ENCODE data around the gene STX3. TPM values are rescaled to one million over a fixed set of nuclear protein-coding genes. Genes with fewer than 3 reads are reported as not detected.

STX3 gene
- total RNA-seq, 1 experiment from 2014 or later, result 14.6 TPM

DNA sequence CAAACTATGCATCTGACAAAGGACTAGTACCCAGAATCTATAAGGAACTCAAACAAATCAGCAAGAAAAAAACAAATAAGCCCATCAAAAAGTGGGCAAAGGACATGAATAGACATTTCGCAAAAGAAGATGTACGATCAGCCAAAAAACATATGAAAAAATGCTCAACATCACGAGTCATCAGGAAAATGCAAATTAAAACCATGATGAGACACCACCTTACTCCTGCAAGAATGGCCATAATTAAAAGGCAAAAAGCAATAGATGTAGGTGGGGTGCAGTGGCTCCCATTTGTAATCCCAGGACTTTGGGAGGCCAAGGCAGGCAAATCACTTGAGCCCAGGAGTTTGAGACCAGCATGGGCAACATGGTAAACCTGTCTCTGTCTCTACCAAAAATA lies 31.1 kb upstream of the STX3 start:
- H3K79me2 ChIP-seq (ENCODE audit: low read length), result no peaks in the 10 kb centered on the region
- no peaks in the 10 kb centered on the region for H3K4me1 ChIP-seq (ENCODE audit: low read length)
- no peak for DNase-seq
- no peak overlapping the region for H3K9ac ChIP-seq (ENCODE audit: low read length)
- no peaks in the 10 kb centered on the region for H3K9me3 ChIP-seq (ENCODE audit: low read length)
- H2AFZ ChIP-seq (ENCODE audit: low read length), result no peak overlapping the region
- no peaks in the 10 kb centered on the region for H4K20me1 ChIP-seq (ENCODE audit: insufficient read depth, low read depth, low read length)
- no peak overlapping the region for H3K4me3 ChIP-seq (ENCODE audit: low read length)
- H3K27ac ChIP-seq (ENCODE audit: low read length), result no peak overlapping the region
- no peaks in the 10 kb centered on the region for H3K27me3 ChIP-seq (ENCODE audit: low read length)
- no peaks in the 10 kb centered on the region for H3K9me2 ChIP-seq (replicated peaks; ENCODE audit: insufficient read depth, low read length)
- H3K4me2 ChIP-seq (ENCODE audit: low read depth, low read length, poor library complexity, severe bottlenecking), result no peak overlapping the region
- H3K36me3 ChIP-seq (ENCODE audit: insufficient read depth, low read length), result no peaks in the 10 kb centered on the region

DNA sequence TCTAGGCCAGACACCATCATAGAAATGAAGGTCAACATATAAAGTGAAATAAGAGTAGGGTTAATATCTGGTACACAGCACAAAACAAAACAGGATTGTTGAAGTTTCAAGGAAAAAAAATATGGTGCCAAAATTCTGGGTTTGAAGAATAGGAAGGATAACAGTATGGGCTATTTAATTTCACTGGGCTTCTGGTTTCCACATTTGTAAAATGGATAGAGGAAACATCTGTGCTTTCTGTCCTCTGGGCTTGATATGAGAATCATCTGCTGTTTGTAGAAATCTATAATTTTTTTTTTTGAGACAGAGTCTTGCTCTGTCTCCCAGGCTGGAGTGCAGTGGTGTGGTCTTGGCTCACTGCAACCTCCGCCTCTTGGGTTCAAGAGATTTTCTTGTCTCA lies 27.8 kb upstream of the STX3 start:
- Histone ChIP-seq H3K4me2 (ENCODE audit: low read depth, low read length, poor library complexity, severe bottlenecking) (no peak overlapping the region), H3K79me2 (ENCODE audit: low read length) (no peaks in the 10 kb centered on the region), H3K27ac (ENCODE audit: low read length) (no peak overlapping the region), H3K4me1 (ENCODE audit: low read length) (no peaks in the 10 kb centered on the region), H3K9me3 (ENCODE audit: low read length) (no peaks in the 10 kb centered on the region), H4K20me1 (ENCODE audit: insufficient read depth, low read depth, low read length) (no peaks in the 10 kb centered on the region), H3K36me3 (ENCODE audit: insufficient read depth, low read length) (no peaks in the 10 kb centered on the region), H3K9ac (ENCODE audit: low read length) (no peak overlapping the region), H2AFZ (ENCODE audit: low read length) (no peak overlapping the region), H3K4me3 (ENCODE audit: low read length) (no peak overlapping the region), H3K9me2 (replicated peaks; ENCODE audit: insufficient read depth, low read length) (no peaks in the 10 kb centered on the region), H3K27me3 (ENCODE audit: low read length) (no peaks in the 10 kb centered on the region)
- DNase-seq, result no peak

DNA sequence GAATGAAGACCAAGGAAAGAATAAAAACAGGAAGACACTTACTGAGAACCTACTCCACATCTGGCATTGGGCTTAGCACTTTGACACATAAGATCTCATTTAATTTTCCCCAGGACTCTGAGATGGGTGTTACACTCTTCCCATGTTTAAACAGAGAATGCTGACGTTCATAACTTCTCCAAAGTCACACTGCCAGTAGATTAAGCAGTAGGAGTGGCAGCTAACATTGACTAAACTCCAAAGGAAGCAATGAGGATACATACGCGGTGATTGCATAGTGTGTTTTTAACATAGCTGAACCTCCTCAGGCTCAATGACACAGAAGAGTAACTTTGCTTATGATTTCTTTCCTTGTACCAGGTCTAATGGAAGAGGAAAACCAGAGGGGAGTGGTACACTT lies 27.0 kb upstream of the STX3 start:
- H3K9me3 ChIP-seq (ENCODE audit: low read length), result no peaks in the 10 kb centered on the region
- no peaks in the 10 kb centered on the region for H3K9me2 ChIP-seq (replicated peaks; ENCODE audit: insufficient read depth, low read length)
- H3K4me2 ChIP-seq (ENCODE audit: low read depth, low read length, poor library complexity, severe bottlenecking), result no peak overlapping the region
- no peak overlapping the region for H3K27ac ChIP-seq (ENCODE audit: low read length)
- no peaks in the 10 kb centered on the region for H3K27me3 ChIP-seq (ENCODE audit: low read length)
- H3K9ac ChIP-seq (ENCODE audit: low read length), result no peak overlapping the region
- H2AFZ ChIP-seq (ENCODE audit: low read length), result no peak overlapping the region
- DNase-seq, result no peak
- no peaks in the 10 kb centered on the region for H3K36me3 ChIP-seq (ENCODE audit: insufficient read depth, low read length)
- H4K20me1 ChIP-seq (ENCODE audit: insufficient read depth, low read depth, low read length), result no peaks in the 10 kb centered on the region
- H3K4me3 ChIP-seq (ENCODE audit: low read length), result no peak overlapping the region
- no peaks in the 10 kb centered on the region for H3K4me1 ChIP-seq (ENCODE audit: low read length)
- no peaks in the 10 kb centered on the region for H3K79me2 ChIP-seq (ENCODE audit: low read length)

DNA sequence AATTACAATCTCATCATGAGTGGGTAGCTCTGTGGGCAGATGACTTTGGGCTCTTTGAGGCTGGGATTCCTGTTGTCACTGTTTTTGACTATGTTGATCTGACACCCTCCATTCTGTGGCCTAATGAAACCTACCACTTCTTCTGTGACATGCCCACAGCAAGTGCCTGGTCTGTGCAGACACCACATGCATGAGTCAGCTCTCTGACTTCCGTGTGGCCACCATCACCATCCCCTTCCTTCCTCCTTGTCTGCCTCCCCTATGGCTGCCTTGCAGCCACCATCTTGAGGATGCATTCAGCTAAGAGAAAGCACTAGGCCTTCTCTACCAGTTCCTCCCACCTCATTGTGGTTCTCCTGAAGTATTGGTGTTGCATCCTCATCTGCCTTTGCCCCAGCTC lies 26.3 kb upstream of the STX3 start:
- no peaks in the 10 kb centered on the region for H3K9me2 ChIP-seq (replicated peaks; ENCODE audit: insufficient read depth, low read length)
- H3K27me3 ChIP-seq (ENCODE audit: low read length), result no peaks in the 10 kb centered on the region
- no peak overlapping the region for H3K4me3 ChIP-seq (ENCODE audit: low read length)
- H3K36me3 ChIP-seq (ENCODE audit: insufficient read depth, low read length), result no peaks in the 10 kb centered on the region
- H3K4me2 ChIP-seq (ENCODE audit: low read depth, low read length, poor library complexity, severe bottlenecking), result no peak overlapping the region
- no peak for DNase-seq
- no peaks in the 10 kb centered on the region for H3K79me2 ChIP-seq (ENCODE audit: low read length)
- no peak overlapping the region for H2AFZ ChIP-seq (ENCODE audit: low read length)
- no peak overlapping the region for H3K9ac ChIP-seq (ENCODE audit: low read length)
- no peak overlapping the region for H3K27ac ChIP-seq (ENCODE audit: low read length)
- H4K20me1 ChIP-seq (ENCODE audit: insufficient read depth, low read depth, low read length), result no peaks in the 10 kb centered on the region
- no peaks in the 10 kb centered on the region for H3K4me1 ChIP-seq (ENCODE audit: low read length)
- H3K9me3 ChIP-seq (ENCODE audit: low read length), result no peaks in the 10 kb centered on the region

DNA sequence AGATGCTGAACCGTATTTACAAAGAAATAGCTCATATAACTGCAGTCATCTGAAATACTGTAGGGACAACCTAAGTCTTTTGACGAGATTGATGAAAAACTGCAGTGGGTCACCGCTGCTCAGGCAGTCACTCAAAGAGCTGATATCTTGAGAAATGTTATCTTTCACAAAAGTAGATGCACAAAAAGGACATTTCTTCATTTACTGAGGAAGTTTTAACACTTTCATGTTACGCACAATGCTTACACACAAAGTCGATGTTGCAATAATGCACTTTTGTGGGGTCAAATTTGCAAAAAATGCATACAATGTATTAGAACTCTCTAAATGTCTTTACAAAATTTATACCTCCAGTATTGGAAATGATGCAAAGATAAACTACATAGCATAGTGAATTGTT lies 25.3 kb upstream of the STX3 start:
- H3K4me3 ChIP-seq (ENCODE audit: low read length), result no peak overlapping the region
- H3K27ac ChIP-seq (ENCODE audit: low read length), result no peak overlapping the region
- no peaks in the 10 kb centered on the region for H3K79me2 ChIP-seq (ENCODE audit: low read length)
- DNase-seq, result no peak
- H3K9me3 ChIP-seq (ENCODE audit: low read length), result no peaks in the 10 kb centered on the region
- no peaks in the 10 kb centered on the region for H3K4me1 ChIP-seq (ENCODE audit: low read length)
- no peaks in the 10 kb centered on the region for H3K27me3 ChIP-seq (ENCODE audit: low read length)
- H3K9ac ChIP-seq (ENCODE audit: low read length), result no peak overlapping the region
- H2AFZ ChIP-seq (ENCODE audit: low read length), result no peak overlapping the region
- no peak overlapping the region for H3K4me2 ChIP-seq (ENCODE audit: low read depth, low read length, poor library complexity, severe bottlenecking)
- no peaks in the 10 kb centered on the region for H4K20me1 ChIP-seq (ENCODE audit: insufficient read depth, low read depth, low read length)
- H3K36me3 ChIP-seq (ENCODE audit: insufficient read depth, low read length), result no peaks in the 10 kb centered on the region
- H3K9me2 ChIP-seq (replicated peaks; ENCODE audit: insufficient read depth, low read length), result no peaks in the 10 kb centered on the region

DNA sequence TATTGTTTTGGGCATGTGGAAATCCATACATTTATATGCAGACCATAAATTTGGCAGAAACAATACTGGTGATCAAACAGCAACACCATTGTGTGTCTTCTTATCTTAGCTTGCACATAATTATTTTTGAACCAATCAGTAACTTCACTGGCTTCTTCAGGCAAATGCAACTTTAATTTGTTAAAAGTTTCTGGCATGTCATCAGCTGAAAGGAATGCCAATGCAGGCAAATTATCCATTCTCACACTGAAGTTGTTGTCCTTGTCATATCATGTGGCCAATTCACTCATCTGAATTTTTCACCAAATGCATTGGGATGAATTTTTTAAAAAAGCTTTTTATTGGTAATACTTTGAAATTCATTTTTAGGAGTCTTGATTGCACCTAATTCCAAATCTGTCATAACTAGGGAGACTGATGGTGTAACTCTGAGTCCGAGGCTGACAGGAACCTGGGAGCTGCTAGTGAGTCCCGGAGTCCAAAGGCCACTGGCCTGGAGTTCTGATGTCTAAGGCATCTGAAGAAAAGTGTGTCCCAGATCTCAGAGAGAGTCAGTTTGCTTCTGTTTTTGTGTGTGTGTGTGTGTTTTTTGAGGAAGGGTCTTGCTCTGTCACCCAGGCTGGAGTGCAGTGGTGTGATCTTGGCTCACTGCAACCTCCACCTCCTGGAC lies 24.1 kb upstream of the STX3 start:
- H3K9me2 ChIP-seq (replicated peaks; ENCODE audit: insufficient read depth, low read length), result no peaks in the 10 kb centered on the region
- H3K27ac ChIP-seq (ENCODE audit: low read length), result no peak overlapping the region
- H4K20me1 ChIP-seq (ENCODE audit: insufficient read depth, low read depth, low read length), result no peaks in the 10 kb centered on the region
- H3K9me3 ChIP-seq (ENCODE audit: low read length), result no peaks in the 10 kb centered on the region
- DNase-seq, result no peak
- H3K4me2 ChIP-seq (ENCODE audit: low read depth, low read length, poor library complexity, severe bottlenecking), result no peak overlapping the region
- H3K79me2 ChIP-seq (ENCODE audit: low read length), result no peaks in the 10 kb centered on the region
- H3K4me1 ChIP-seq (ENCODE audit: low read length), result no peaks in the 10 kb centered on the region
- no peak overlapping the region for H3K4me3 ChIP-seq (ENCODE audit: low read length)
- H3K36me3 ChIP-seq (ENCODE audit: insufficient read depth, low read length), result no peaks in the 10 kb centered on the region
- no peaks in the 10 kb centered on the region for H3K27me3 ChIP-seq (ENCODE audit: low read length)
- no peak overlapping the region for H3K9ac ChIP-seq (ENCODE audit: low read length)
- H2AFZ ChIP-seq (ENCODE audit: low read length), result no peak overlapping the region

DNA sequence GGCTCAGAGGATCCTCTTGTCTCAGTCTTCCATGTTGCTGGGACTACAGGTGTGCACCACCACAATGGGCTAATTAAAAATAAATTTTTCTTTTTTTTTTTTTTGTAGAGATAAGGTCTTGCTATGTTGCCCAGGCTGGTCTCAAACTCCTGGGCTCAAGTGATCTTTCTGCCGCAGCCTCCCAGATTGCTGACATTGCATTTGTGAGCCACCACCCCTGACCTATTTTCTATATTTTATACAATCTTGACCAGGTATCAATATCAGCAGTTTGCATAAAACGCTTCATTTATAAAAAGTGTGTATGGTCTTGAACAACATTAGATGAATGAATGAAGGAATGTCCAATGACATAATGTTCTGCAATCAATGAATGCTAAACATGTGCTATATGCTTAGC lies 9.1 kb upstream of the STX3 start:
- H3K9ac ChIP-seq (ENCODE audit: low read length), result no peak overlapping the region
- DNase-seq, result no peak
- H3K4me1 ChIP-seq (ENCODE audit: low read length), result no peaks in the 10 kb centered on the region
- H3K4me2 ChIP-seq (ENCODE audit: low read depth, low read length, poor library complexity, severe bottlenecking), result no peak overlapping the region
- H3K27me3 ChIP-seq (ENCODE audit: low read length), result no peaks in the 10 kb centered on the region
- H3K27ac ChIP-seq (ENCODE audit: low read length), result no peak overlapping the region
- no peak overlapping the region for H2AFZ ChIP-seq (ENCODE audit: low read length)
- H3K9me2 ChIP-seq (replicated peaks; ENCODE audit: insufficient read depth, low read length), result no peaks in the 10 kb centered on the region
- H3K4me3 ChIP-seq (ENCODE audit: low read length), result no peak overlapping the region
- no peaks in the 10 kb centered on the region for H3K79me2 ChIP-seq (ENCODE audit: low read length)
- H3K36me3 ChIP-seq (ENCODE audit: insufficient read depth, low read length), result no peaks in the 10 kb centered on the region
- no peaks in the 10 kb centered on the region for H3K9me3 ChIP-seq (ENCODE audit: low read length)
- H4K20me1 ChIP-seq (ENCODE audit: insufficient read depth, low read depth, low read length), result no peaks in the 10 kb centered on the region

DNA sequence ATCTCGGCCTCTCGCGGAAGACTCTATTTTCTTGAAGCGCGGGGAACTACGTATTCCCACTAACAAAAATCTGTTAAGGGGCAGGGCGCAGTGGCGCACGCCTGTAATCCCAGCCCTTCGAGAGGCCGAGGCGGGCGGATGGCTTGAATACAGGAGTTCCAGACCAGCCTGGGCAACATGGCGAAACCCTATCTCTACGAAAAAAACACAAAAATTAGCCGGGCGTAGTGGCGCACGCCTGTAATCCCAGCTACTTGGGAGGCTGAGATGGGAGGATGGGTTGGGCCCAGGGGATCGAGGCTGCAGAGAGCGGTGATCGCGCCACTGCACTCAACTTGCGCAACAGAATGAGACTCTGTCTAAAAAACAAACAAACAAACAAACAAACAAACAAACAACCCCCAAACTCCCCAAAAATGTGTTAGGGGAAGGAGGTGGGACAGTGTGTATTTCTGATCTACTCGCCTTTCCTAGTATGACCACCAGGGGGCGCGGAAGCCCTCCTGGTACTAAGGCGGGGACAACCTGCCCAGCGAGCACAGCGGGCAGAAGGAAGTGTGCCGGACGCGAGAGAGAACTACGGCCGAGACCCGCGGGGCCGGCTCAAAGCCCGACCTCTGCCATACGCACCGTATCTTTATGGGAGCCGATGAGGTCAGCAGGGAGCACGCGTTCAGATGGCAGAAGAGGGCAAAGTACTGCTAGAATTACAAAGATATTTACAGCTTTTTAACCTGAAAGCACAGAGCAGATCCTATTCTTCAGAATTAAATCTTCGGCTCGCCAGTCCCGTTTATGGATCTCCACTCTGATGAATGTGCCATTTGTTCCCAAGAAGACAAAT lies 1.3 kb upstream of the STX3 start:
- peak overlapping the region; percentile 70 for H3K4me3 ChIP-seq (ENCODE audit: low read length)
- H3K4me2 ChIP-seq (ENCODE audit: low read depth, low read length, poor library complexity, severe bottlenecking), result peak overlapping the region; percentile 87
- H3K79me2 ChIP-seq (ENCODE audit: low read length), result no peaks in the 10 kb centered on the region
- no peaks in the 10 kb centered on the region for H3K9me2 ChIP-seq (replicated peaks; ENCODE audit: insufficient read depth, low read length)
- no peaks in the 10 kb centered on the region for H3K9me3 ChIP-seq (ENCODE audit: low read length)
- H4K20me1 ChIP-seq (ENCODE audit: insufficient read depth, low read depth, low read length), result no peaks in the 10 kb centered on the region
- no peaks in the 10 kb centered on the region for H3K27me3 ChIP-seq (ENCODE audit: low read length)
- H3K27ac ChIP-seq (ENCODE audit: low read length), result no peak overlapping the region
- peak overlapping the region; percentile 90; the same call in 1 of the 2 replicates for H2AFZ ChIP-seq (ENCODE audit: low read length)
- H3K36me3 ChIP-seq (ENCODE audit: insufficient read depth, low read length), result no peaks in the 10 kb centered on the region
- peak; percentile 91 for DNase-seq
- peaks cover 16% of the 10 kb centered on the region for H3K4me1 ChIP-seq (ENCODE audit: low read length)
- H3K9ac ChIP-seq (ENCODE audit: low read length), result peak overlapping the region; percentile 58

Measured in Karpas-422 (cell line).